ENCODE results near the gene ERC2. TPM values are rescaled to one million over a fixed set of nuclear protein-coding genes. Genes with fewer than 3 reads are reported as not detected.

Gene ERC2
- total RNA-seq, 3 donors from 2014 or later = 0.64 to 7.3 (median 1.3) TPM

DNA sequence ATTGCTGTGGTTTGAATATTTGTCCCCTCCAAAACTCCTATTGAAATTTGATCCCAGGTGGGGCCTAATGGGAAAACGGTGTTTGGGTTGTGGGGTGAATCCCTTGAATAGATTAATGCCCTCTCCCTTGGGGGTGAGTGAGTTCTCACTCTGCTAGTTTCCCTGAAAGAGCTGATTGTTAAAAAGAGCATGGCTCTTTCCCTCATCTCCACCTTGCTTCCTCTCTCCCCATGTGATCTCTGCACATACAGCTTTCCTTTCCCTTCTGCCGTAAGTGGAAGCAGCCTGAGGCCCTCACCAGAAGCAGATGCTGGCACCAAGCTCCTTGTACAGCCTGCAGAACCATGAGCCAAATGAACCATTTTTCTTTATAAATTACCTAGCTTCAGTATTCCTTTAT lies 586.3 kb downstream of the ERC2 start:
- no peak for DNase-seq (ENCODE audit: low spot score in 2 of 2)
- intact Hi-C loops (cut with DNase I; ENCODE audit: low total_unique reads) = no loop called here
- H3K36me3 ChIP-seq = no peaks in the 10 kb centered on the region
- no peaks in the 10 kb centered on the region for H3K9me3 ChIP-seq
- TF ChIP-seq POLR2AphosphoS5 (IDR thresholded peaks at IDR 0.05) = no peak
- no peak for TF ChIP-seq CTCF (IDR thresholded peaks at IDR 0.05)
- no peak for TF ChIP-seq POLR2A (IDR thresholded peaks at IDR 0.05)
- H3K4me3 ChIP-seq = no peak overlapping the region
- H3K27me3 ChIP-seq = no peaks in the 10 kb centered on the region
- H3K4me1 ChIP-seq = no peaks in the 10 kb centered on the region
- no peak overlapping the region for H3K27ac ChIP-seq

GRCh38 chr3:55880357-55880756 lies 587.9 kb downstream of the ERC2 start:
- DNase-seq (ENCODE audit: low spot score in 2 of 2) = no peak
- intact Hi-C loops (cut with DNase I; ENCODE audit: low total_unique reads) = no loop called here
- H3K4me1 ChIP-seq = no peaks in the 10 kb centered on the region
- TF ChIP-seq CTCF (IDR thresholded peaks at IDR 0.05) (no peak), POLR2A (IDR thresholded peaks at IDR 0.05) (no peak), POLR2AphosphoS5 (IDR thresholded peaks at IDR 0.05) (no peak)
- H3K27ac ChIP-seq = no peak overlapping the region
- no peak overlapping the region for H3K4me3 ChIP-seq
- H3K36me3 ChIP-seq = no peaks in the 10 kb centered on the region
- no peaks in the 10 kb centered on the region for H3K9me3 ChIP-seq
- H3K27me3 ChIP-seq = no peaks in the 10 kb centered on the region

DNA sequence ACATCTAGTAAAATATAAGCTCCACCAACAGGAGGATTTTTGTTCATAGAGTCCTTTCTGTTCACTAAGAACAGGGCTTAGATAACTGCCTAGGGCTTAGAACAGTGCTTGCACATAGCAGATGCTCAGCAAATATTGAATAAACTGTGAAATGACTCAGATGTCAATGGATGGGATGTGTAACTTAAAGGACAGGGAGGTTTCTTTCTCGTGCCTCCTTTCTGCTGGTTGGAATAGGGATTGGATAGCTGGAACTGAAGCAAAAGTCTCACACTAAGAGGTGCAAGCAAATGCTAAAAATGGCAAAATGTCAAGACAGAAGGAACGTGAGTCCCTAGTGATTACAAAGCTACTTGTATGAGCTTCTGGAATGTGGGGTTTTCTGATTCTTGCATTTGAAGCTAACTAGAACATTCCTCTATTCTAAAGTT lies 588.4 kb downstream of the ERC2 start:
- intact Hi-C loops (cut with DNase I; ENCODE audit: low total_unique reads) = no loop called here
- H3K27ac ChIP-seq = no peak overlapping the region
- no peak for TF ChIP-seq POLR2A (IDR thresholded peaks at IDR 0.05)
- TF ChIP-seq POLR2AphosphoS5 (IDR thresholded peaks at IDR 0.05) = no peak
- TF ChIP-seq CTCF (IDR thresholded peaks at IDR 0.05) = no peak

DNA sequence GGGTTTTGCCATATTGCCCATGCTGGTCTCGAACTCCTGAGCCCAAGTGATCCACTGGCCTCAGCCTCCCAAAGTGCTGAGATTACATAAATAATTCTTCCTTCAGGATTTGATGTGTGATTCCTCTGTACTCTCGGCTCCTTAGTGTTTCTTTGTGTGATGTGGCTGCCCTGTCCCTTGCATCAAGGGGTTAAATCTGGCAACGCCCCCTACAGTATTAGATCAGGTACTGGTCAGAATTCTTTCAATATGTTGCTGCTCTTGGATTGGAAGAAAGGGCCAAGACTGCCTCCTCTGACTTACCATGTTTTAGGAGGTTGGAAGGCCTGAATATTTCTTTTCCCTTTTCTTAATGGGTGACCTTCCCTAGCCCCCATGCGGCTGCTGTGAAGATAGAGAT lies 590.6 kb downstream of the ERC2 start:
- no peaks in the 10 kb centered on the region for H3K27me3 ChIP-seq
- TF ChIP-seq POLR2A (IDR thresholded peaks at IDR 0.05) (no peak), POLR2AphosphoS5 (IDR thresholded peaks at IDR 0.05) (no peak), CTCF (IDR thresholded peaks at IDR 0.05) (no peak)
- H3K36me3 ChIP-seq = no peaks in the 10 kb centered on the region
- no peaks in the 10 kb centered on the region for H3K9me3 ChIP-seq
- intact Hi-C loops (cut with DNase I; ENCODE audit: low total_unique reads) = no loop called here
- H3K27ac ChIP-seq = no peak overlapping the region
- DNase-seq (ENCODE audit: low spot score in 2 of 2) = no peak
- H3K4me3 ChIP-seq = no peak overlapping the region
- H3K4me1 ChIP-seq = no peaks in the 10 kb centered on the region

More for the DNA sequence above, 588.4 kb downstream of the ERC2 start:
- Histone ChIP-seq H3K36me3 (no peaks in the 10 kb centered on the region), H3K4me3 (no peak overlapping the region), H3K27me3 (no peaks in the 10 kb centered on the region), H3K4me1 (no peaks in the 10 kb centered on the region), H3K9me3 (no peaks in the 10 kb centered on the region)
- no peak for DNase-seq (ENCODE audit: low spot score in 2 of 2)

DNA sequence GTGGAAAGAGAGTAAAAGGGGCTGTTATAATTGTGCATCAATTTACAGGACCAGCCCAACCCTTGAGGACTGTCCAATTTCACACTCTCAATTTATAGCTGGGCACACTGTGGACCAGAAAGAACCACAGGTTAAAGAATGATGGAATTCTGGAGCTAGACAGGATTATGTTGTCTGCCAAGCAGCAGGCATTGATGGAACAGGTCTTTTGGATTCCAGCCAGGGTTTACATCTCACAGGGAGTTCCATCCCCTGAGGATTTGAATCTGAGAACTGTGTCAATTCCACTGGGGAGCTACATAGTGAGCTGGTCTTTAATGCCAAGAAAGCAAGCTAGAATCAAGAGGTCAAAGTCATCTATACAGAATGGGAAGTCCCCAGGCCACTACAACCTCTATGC lies 591.7 kb downstream of the ERC2 start:
- H3K4me3 ChIP-seq = no peak overlapping the region
- no peak for DNase-seq (ENCODE audit: low spot score in 2 of 2)
- no peaks in the 10 kb centered on the region for H3K27me3 ChIP-seq
- no peaks in the 10 kb centered on the region for H3K4me1 ChIP-seq
- TF ChIP-seq POLR2AphosphoS5 (IDR thresholded peaks at IDR 0.05) (no peak), POLR2A (IDR thresholded peaks at IDR 0.05) (no peak), CTCF (IDR thresholded peaks at IDR 0.05) (no peak)
- H3K9me3 ChIP-seq = no peaks in the 10 kb centered on the region
- H3K27ac ChIP-seq = no peak overlapping the region
- no peaks in the 10 kb centered on the region for H3K36me3 ChIP-seq
- intact Hi-C loops (cut with DNase I; ENCODE audit: low total_unique reads) = no loop called here

Data from breast epithelium (tissue), 4 donors.